Upper lobe of left lung (tissue), 6 donors: ENCODE data around the gene SLC26A9. TPM values are rescaled to one million over a fixed set of nuclear protein-coding genes. Genes with fewer than 3 reads are reported as not detected.
A peak's percentile ranks its signal among the peaks of the same experiment; 100 is the strongest.

ENCODE experiments used
- ATAC-seq, 2 donors: fragments of 200-7000 bp; cut with Tn5 transposase; one replicate each; pipeline ENCODE4 v1.9.1; 2022; ENCODE audit warnings: mild to moderate bottlenecking in 2 of 2, moderate library complexity in 2 of 2; ENCODE audit not compliant: low FRiP score in 2 of 2
- DNase-seq, 2 donors: peaks; one replicate each; pipeline ENCODE4 v3.0.0-alpha.2; 2019 to 2020
- H3K27ac ChIP-seq, 4 donors: fragments of 200-600 bp; sonication (generic); one replicate each; pipeline ENCODE4 v1.5.1; 2016 to 2019
- H3K27me3 ChIP-seq, 4 donors: fragments of 200-600 bp; sonication (generic); one replicate each; pipeline ENCODE4 v1.5.1; 2017 to 2019
- H3K36me3 ChIP-seq, 4 donors: fragments of 200-600 bp; sonication (generic); one replicate each; pipeline ENCODE4 v1.5.1; 2016 to 2019
- H3K4me1 ChIP-seq, 4 donors: fragments of 200-600 bp; sonication (generic); one replicate each; pipeline ENCODE4 v1.5.1; 2018 to 2019
- H3K4me3 ChIP-seq, 4 donors: fragments of 200-600 bp; sonication (generic); one replicate each; pipeline ENCODE4 v1.5.1; 2017 to 2019; ENCODE audit warnings: mild to moderate bottlenecking in 2 of 4, moderate library complexity in 1 of 4
- H3K9me3 ChIP-seq, 4 donors: fragments of 200-600 bp; sonication (generic); one replicate each; pipeline ENCODE4 v1.5.1; 2018 to 2019
- EP300 ChIP-seq, 4 donors: sonication (generic); formaldehyde crosslinking; IDR thresholded peaks; one replicate each; pipeline ENCODE4 v1.5.1; 2017; ENCODE audit warnings: antibody characterized with exemption in 4 of 4, control low read depth in 2 of 4
- POLR2A ChIP-seq, 4 donors: fragments of 450-650 bp; IDR thresholded peaks; one replicate each; pipeline ENCODE4 v1.5.1; 2016 to 2017; ENCODE audit warnings: antibody characterized with exemption in 4 of 4, mild to moderate bottlenecking in 2 of 4
- POLR2AphosphoS5 ChIP-seq, 2 donors: sonication (generic); formaldehyde crosslinking; IDR thresholded peaks; one replicate each; pipeline ENCODE4 v1.5.1; 2017; ENCODE audit warnings: antibody characterized with exemption in 2 of 2
- WGBS, 2 donors: methylation state at CpG; one replicate each; pipeline ENCODE4 v1.1.5; 2017 to 2018; 5-methylcytosine and 5-hydroxymethylcytosine counted together
- total RNA-seq, 6 donors: library from RNA; depleted of rRNA in 4 of 6; stranded (reverse); fragments of >200 nt in 4 of 6; gene quantifications; one replicate each; pipeline versions ENCODE4 v1.1.0 to v1.2.1, GENCODE V29; 2016 to 2021
- TF ChIP-seq, protein P1 (sequence below), 6 experiments: fragments of 450-650 bp in 4 of 6; fragments of 200-600 bp in 2 of 6; sonication (generic) in 2 of 6; IDR thresholded peaks; one replicate each; pipeline ENCODE4 v1.5.1; 2016 to 2019; ENCODE audit warnings: antibody characterized with exemption in 6 of 6
- donor health status: DM: no; HTN: no; CAD: no; lungs with moderate emphysema.
- donor health status: DM: no; HTN: yes; CAD: no; lungs with severe emphysema.

The SLC26A9 gene
- total RNA-seq, 6 donors from 2014 or later, result 10.6 to 31.9 (median 20.9) TPM

DNA sequence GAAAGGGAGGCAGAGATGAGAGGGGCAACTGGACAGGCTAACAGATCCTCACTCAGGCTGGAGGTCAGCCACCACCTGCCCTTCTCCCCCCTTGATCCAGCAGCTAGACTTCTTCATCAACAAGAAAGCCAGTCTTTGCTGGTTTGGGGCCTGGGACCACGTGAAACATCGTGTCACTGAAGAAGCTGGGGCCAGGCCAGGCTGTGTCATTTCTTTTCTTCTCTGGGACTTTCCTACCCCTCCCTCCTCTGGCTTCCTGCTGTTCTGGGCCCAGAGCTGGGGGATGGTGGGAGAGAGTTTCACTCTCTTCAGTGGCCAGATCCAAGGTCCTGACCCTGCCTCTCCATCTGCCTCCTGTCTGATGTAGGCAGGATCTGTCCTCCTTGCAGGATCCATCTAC is 18.1 kb upstream of the SLC26A9 start:
- ATAC-seq, result no peak
- H3K36me3 ChIP-seq, result no peaks in the 10 kb centered on the region
- DNase-seq, result peak in 1 of 2 donors; percentile 55
- no peaks in the 10 kb centered on the region for H3K9me3 ChIP-seq
- no peaks in the 10 kb centered on the region for H3K27me3 ChIP-seq
- peaks cover 19 to 23% (median 22%) of the 10 kb centered on the region in 4 donors for H3K4me1 ChIP-seq
- TF ChIP-seq EP300 (IDR thresholded peaks at IDR 0.05), result no peak
- no peak for TF ChIP-seq POLR2A (IDR thresholded peaks at IDR 0.05)
- TF ChIP-seq, protein P1, sequence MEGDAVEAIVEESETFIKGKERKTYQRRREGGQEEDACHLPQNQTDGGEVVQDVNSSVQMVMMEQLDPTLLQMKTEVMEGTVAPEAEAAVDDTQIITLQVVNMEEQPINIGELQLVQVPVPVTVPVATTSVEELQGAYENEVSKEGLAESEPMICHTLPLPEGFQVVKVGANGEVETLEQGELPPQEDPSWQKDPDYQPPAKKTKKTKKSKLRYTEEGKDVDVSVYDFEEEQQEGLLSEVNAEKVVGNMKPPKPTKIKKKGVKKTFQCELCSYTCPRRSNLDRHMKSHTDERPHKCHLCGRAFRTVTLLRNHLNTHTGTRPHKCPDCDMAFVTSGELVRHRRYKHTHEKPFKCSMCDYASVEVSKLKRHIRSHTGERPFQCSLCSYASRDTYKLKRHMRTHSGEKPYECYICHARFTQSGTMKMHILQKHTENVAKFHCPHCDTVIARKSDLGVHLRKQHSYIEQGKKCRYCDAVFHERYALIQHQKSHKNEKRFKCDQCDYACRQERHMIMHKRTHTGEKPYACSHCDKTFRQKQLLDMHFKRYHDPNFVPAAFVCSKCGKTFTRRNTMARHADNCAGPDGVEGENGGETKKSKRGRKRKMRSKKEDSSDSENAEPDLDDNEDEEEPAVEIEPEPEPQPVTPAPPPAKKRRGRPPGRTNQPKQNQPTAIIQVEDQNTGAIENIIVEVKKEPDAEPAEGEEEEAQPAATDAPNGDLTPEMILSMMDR (IDR thresholded peaks at IDR 0.05), result no peak
- no peak for TF ChIP-seq POLR2AphosphoS5 (IDR thresholded peaks at IDR 0.05)
- H3K27ac ChIP-seq, result peak overlapping the region in 2 of 4 donors; percentile 9 to 79
- no peak overlapping the region for H3K4me3 ChIP-seq
- WGBS, 2 donors, result 10 to 17% methylated on average over 2 of the region's 2 CpGs

DNA sequence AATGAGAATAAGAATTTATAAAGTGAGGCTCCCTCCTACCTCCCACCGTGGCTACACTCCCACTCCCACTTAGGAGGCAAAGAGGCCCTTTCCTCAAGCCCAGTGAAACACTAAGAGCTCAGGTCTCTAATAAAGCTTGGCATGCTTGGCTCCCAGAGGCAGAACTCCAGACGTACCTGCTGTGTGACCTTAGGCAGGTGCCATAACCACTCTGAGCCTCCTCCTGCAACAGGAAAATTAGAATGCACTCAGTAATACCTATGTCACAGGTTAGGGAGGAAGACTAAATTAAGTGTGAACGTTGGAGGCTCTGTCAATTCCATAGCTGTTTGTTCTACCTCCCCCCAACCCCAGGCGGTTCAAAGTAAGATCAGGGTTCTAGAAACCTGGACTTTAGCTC is 16.5 kb upstream of the SLC26A9 start:
- Histone ChIP-seq H3K27ac (no peak overlapping the region), H3K36me3 (no peaks in the 10 kb centered on the region), H3K9me3 (no peaks in the 10 kb centered on the region), H3K4me3 (no peak overlapping the region), H3K4me1 (peaks cover 19 to 23% (median 22%) of the 10 kb centered on the region in 4 donors), H3K27me3 (no peaks in the 10 kb centered on the region)
- DNase-seq (no peak), ATAC-seq (no peak)
- no peak for TF ChIP-seq POLR2A (IDR thresholded peaks at IDR 0.05)
- TF ChIP-seq, protein P1 (IDR thresholded peaks at IDR 0.05), result no peak
- TF ChIP-seq POLR2AphosphoS5 (IDR thresholded peaks at IDR 0.05), result no peak
- no peak for TF ChIP-seq EP300 (IDR thresholded peaks at IDR 0.05)
- WGBS, 2 donors, result 82 to 91% methylated on average over 4 of the region's 4 CpGs

DNA sequence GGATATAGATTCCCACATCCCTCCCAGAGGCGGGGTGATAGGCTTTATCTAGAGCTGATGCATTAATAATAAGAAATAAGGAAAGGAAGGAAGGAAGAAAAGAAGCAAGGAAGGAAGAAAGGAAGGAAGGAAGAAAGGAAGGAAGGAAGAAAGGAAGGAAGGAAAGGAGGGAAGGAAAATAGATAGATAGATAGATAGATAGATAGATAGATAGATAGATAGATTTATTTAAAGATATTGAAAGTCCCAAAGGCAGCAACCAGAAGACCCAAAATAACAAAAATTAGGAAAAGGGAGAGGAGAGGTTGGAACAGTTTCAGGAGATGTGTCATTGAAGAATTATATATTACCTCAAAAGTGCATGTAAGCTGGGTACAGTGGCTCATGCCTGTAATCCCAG is 12.2 kb upstream of the SLC26A9 start:
- no peaks in the 10 kb centered on the region for H3K9me3 ChIP-seq
- no peak overlapping the region for H3K4me3 ChIP-seq
- no peak for TF ChIP-seq EP300 (IDR thresholded peaks at IDR 0.05)
- TF ChIP-seq, protein P1 (IDR thresholded peaks at IDR 0.05), result no peak
- TF ChIP-seq POLR2A (IDR thresholded peaks at IDR 0.05), result no peak
- TF ChIP-seq POLR2AphosphoS5 (IDR thresholded peaks at IDR 0.05), result no peak
- no peaks in the 10 kb centered on the region for H3K27me3 ChIP-seq
- peaks cover 0 to 5% (median 0%) of the 10 kb centered on the region in 4 donors for H3K4me1 ChIP-seq
- DNase-seq (no peak), ATAC-seq (no peak)
- H3K27ac ChIP-seq, result no peak overlapping the region
- 71 to 93% methylated on average over 1 of the region's 1 CpG for WGBS, 2 donors
- H3K36me3 ChIP-seq, result no peaks in the 10 kb centered on the region

DNA sequence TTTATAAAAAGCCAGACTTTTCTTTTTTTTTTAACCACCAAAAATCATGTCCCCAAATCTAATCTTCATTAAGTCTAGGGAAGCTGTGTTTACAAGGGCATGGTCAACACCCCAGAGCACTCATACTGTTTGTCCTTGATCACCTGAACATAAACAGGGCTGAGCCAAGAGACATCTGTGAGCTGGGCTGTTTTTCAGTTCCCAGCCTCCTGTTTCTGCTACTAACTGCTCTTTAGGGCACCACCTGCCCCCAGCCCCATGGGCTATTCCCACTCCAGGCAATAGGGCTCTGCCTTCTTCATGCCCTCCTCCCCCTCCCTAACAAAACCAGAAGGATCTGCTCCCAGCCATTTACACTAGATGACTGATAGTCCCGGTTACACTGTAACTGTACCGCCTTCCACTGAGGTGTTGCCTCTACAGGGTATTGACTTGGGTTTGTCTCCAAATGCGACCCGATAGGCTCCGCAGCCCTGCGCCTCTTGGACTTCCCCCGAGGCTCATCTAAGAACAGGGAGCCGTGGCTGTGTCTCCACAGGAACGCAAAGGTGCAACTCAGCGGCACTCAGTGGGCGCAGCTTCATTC is 11.7 kb upstream of the SLC26A9 start:
- no peak for ATAC-seq
- Histone ChIP-seq H3K4me3 (no peak overlapping the region), H3K4me1 (peaks cover 0 to 11% (median 0%) of the 10 kb centered on the region in 4 donors), H3K27me3 (no peaks in the 10 kb centered on the region), H3K9me3 (no peaks in the 10 kb centered on the region), H3K36me3 (no peaks in the 10 kb centered on the region), H3K27ac (no peak overlapping the region)
- WGBS, 2 donors, result 81 to 86% methylated on average over 11 of the region's 11 CpGs
- no peak for TF ChIP-seq POLR2A (IDR thresholded peaks at IDR 0.05)
- no peak for TF ChIP-seq EP300 (IDR thresholded peaks at IDR 0.05)
- no peak for DNase-seq

DNA sequence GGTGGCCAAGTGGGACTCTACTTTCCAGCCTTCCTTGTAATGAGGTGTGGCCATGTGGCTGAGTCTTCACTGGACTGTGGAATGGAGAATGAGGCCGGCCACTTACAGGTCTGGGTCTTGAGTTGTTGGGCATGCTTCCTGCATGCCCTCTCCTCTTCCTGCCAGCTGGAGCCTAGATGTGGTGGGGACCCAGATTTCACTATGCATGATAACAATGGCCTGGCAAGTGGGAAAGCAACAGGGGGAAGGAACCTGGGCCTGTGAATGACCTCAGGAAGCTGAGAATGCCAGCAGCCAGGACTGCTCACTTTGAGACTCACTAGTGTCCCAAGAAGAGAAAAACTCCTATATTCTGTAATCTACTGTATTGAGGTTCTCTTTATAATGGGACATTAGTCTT is 8.5 kb upstream of the SLC26A9 start:
- ATAC-seq (no peak), DNase-seq (no peak)
- 60 to 64% methylated on average over 1 of the region's 1 CpG for WGBS, 2 donors
- H3K27ac ChIP-seq, result no peak overlapping the region
- TF ChIP-seq POLR2AphosphoS5 (IDR thresholded peaks at IDR 0.05) (no peak), POLR2A (IDR thresholded peaks at IDR 0.05) (no peak), EP300 (IDR thresholded peaks at IDR 0.05) (no peak)
- TF ChIP-seq, protein P1 (IDR thresholded peaks at IDR 0.05), result no peak
- peaks cover 0 to 22% (median 5%) of the 10 kb centered on the region in 4 donors for H3K4me1 ChIP-seq
- no peak overlapping the region for H3K4me3 ChIP-seq
- H3K9me3 ChIP-seq, result no peaks in the 10 kb centered on the region
- H3K27me3 ChIP-seq, result no peaks in the 10 kb centered on the region
- H3K36me3 ChIP-seq, result no peaks in the 10 kb centered on the region
